ENCODE data around the gene IL17RC.

DNA sequence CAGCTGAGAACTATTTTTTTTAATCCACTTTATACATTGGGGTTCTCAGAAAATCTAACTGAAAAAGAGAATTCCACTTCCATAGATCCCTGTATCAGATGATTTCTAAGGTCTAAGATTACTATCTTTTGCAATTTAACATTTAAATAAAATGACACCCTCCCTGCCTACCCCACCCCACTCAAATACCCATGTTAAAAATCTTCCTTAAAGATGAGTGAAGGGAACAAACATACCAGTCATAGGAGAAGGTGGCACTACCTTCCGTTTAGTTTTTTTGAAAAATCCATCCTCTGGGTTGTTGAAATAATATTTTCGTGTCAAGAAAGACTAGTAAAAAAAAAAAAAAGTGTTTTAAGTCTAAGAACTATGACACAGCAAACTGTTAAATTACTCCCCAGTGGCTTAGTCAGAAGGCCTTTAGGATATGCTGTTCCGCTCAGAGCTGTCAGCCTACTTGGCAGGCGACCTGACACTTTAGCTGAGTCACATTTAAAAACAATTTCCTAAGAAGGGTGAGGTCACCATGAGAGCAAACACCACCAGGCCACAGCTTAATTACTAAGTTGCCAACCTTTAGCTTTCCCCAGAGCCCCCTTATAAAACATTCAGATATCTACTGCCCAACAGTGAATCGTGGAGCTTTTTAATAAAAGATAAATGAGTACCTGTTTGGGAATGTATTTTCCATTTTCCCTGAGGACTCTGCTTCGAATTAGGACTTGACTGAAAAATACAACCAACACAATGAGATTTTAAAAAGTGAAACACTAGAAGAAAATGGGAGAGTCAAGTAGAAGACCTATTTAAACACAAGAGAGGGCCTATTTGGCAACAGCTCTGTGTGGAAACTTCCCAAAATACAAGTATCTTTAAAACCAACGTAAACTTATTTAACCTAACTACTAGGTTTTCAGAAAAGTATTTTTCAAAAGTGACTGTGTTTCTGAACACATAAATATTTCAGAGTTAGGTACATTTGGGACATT is 60.1 kb downstream of the IL17RC start:
- TF ChIP-seq, protein P1, sequence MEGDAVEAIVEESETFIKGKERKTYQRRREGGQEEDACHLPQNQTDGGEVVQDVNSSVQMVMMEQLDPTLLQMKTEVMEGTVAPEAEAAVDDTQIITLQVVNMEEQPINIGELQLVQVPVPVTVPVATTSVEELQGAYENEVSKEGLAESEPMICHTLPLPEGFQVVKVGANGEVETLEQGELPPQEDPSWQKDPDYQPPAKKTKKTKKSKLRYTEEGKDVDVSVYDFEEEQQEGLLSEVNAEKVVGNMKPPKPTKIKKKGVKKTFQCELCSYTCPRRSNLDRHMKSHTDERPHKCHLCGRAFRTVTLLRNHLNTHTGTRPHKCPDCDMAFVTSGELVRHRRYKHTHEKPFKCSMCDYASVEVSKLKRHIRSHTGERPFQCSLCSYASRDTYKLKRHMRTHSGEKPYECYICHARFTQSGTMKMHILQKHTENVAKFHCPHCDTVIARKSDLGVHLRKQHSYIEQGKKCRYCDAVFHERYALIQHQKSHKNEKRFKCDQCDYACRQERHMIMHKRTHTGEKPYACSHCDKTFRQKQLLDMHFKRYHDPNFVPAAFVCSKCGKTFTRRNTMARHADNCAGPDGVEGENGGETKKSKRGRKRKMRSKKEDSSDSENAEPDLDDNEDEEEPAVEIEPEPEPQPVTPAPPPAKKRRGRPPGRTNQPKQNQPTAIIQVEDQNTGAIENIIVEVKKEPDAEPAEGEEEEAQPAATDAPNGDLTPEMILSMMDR (IDR thresholded peaks at IDR 0.05) = no peak
- no peak for TF ChIP-seq POLR2A (IDR thresholded peaks at IDR 0.05)

All from Peyer's patch (tissue), 4 donors.